Subcutaneous abdominal adipose tissue (tissue), 5 donors: ENCODE data around the gene SETDB1.
A peak's percentile ranks its signal among the peaks of the same experiment; 100 is the strongest.

Experiments used
- H3K27ac ChIP-seq: one replicate; pipeline ENCODE4 v1.7.0; 2013; ENCODE audit warnings: low read depth, mild to moderate bottlenecking, inconsistent platforms, low read length, moderate library complexity
- H3K27me3 ChIP-seq, 5 donors: one replicate each; pipeline ENCODE4 v1.7.0; 2013; ENCODE audit warnings: low read length in 5 of 5, inconsistent platforms in 1 of 5; ENCODE audit not compliant: control insufficient read depth in 5 of 5, insufficient read depth in 4 of 5
- H3K36me3 ChIP-seq, 5 donors: one replicate each; pipeline ENCODE4 v1.7.0; 2013; ENCODE audit warnings: low read length in 5 of 5; ENCODE audit not compliant: control insufficient read depth in 5 of 5, insufficient read depth in 5 of 5
- H3K4me1 ChIP-seq, 5 donors: one replicate each; pipeline ENCODE4 v1.7.0; 2013; ENCODE audit warnings: low read length in 5 of 5, mild to moderate bottlenecking in 3 of 5, moderate library complexity in 1 of 5; ENCODE audit not compliant: control insufficient read depth in 5 of 5, insufficient read depth in 5 of 5
- H3K4me3 ChIP-seq, 5 donors: one replicate each; pipeline ENCODE4 v1.7.0; 2013; ENCODE audit warnings: low read length in 5 of 5, low read depth in 1 of 5
- H3K9ac ChIP-seq, 5 donors: one replicate each; pipeline ENCODE4 v1.7.0; 2013; ENCODE audit warnings: low read length in 5 of 5, mild to moderate bottlenecking in 4 of 5, moderate library complexity in 3 of 5
- H3K9me3 ChIP-seq, 5 donors: one replicate each; pipeline ENCODE4 v1.7.0; 2013; ENCODE audit warnings: low read length in 5 of 5; ENCODE audit not compliant: control insufficient read depth in 5 of 5
- donor health status: healthy.
- donor health status: healthy.
- donor health status: healthy.
- donor health status: healthy.
- donor health status: healthy.

Gene SETDB1

DNA sequence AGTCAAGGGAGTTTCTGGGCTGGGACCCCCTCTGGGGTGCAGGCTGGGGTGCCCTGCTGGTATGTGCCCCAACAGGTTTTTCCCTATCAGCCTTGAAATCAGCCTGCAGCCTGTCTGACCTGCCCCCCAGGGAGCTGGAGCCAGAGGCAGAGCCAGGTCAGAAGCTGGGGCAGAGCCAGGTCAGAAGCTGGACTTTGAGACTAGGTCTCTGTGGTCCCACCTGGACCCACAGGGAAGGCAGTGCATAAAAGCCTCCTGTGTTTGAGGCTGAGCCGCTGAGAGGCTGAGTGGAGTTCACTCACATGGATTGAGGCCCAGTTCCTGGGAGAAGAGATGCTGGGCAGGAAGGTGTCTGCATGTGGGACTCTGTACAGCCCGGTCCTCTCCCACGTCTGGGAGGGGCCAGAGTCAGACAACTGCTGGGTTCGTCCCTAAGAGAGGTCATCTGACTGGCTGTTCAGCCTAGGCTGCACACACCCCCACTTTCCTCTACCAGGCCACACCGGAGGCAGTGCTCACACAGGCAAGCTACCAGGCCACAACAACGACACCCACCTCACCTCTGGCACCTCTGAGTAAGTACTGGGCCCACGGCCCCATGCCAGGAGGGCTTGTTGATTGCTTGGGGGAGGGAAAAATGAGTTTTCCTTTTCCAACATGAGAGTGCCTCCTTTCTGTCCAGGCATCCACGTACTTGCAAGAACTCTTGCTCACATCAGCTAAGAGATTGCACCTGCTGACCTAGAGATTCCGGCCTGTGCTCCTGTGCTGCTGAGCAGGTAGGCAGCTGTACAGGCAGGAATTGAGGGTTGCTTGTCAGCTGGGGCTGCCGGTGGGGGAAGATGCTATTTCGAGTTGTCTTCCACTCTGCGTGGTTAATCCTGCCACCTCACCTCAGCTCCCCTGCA, 55.9 kb downstream of the SETDB1 start, which contains the start of gene ANXA9:
TSS of gene ANXA9 (plus strand) at position 488 of the 908 bp plus-strand sequence. CDS start 814 bp downstream, outside the sequence.
- Histone ChIP-seq H3K4me3 (no peak within 1 kb of the TSS), H3K9ac (peak within 1 kb of the TSS in 1 of 5 donors; percentile 29), H3K27ac (no peak within 1 kb of the TSS), H3K36me3 (no peaks in the 10 kb centered on the region), H3K4me1 (peaks cover 1 to 26% (median 15%) of the 10 kb centered on the region in 5 donors), H3K9me3 (no peaks in the 10 kb centered on the region), H3K27me3 (no peaks in the 10 kb centered on the region)

DNA sequence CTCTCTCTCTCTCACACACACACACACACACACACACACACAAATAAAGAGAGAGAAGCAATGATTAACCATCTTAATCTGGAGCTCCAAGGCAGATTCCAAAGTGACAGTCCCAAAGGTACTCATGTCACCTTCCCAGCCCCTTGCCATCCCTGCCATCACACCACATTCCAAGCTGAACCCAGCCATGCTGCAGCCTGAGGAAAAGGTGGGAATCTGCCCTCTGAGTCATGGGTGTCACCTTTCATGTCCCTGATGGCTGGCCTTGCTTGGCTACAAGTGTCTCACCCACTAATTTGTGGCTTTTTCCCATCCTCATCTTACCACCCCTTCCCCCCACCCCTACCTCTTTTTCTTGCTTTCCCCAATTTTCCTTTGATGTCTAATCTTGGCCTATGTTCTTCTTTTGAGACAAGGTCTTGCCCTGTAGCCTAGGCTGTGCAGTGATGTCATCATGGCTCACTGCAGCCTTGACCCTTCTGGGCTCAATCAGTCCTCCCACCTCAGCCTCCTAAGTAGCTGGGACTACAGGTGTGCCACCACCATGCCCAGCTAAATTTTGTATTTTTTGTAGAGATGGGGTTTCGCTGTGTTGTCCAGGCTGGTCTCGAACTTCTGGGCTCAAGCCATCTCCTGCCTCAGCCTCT, 59.1 kb downstream of the SETDB1 start:
- Histone ChIP-seq H3K27me3 (no peaks in the 10 kb centered on the region), H3K9me3 (no peaks in the 10 kb centered on the region), H3K4me3 (no peak overlapping the region), H3K4me1 (no peaks in the 10 kb centered on the region), H3K27ac (no peak overlapping the region), H3K9ac (no peak overlapping the region), H3K36me3 (no peaks in the 10 kb centered on the region)

DNA sequence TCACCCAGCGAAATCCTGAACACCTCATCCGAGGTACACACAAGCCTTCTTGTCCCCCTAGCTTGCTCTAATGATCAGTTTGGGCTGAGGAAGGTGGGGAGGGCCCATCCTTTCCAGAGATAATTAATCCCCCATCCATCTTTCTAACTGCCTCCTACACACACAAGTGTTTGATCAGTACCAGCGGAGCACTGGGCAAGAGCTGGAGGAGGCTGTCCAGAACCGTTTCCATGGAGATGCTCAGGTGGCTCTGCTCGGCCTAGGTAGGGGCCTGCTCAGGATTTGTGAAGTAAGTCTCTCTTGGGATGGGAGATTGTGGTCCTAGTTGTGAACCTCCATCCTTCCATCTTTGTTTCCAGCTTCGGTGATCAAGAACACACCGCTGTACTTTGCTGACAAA, 61.8 kb downstream of the SETDB1 start:
- Histone ChIP-seq H3K27me3 (no peaks in the 10 kb centered on the region), H3K4me3 (no peak overlapping the region), H3K36me3 (no peaks in the 10 kb centered on the region), H3K27ac (no peak overlapping the region), H3K9me3 (no peaks in the 10 kb centered on the region), H3K9ac (no peak overlapping the region), H3K4me1 (no peaks in the 10 kb centered on the region)

DNA sequence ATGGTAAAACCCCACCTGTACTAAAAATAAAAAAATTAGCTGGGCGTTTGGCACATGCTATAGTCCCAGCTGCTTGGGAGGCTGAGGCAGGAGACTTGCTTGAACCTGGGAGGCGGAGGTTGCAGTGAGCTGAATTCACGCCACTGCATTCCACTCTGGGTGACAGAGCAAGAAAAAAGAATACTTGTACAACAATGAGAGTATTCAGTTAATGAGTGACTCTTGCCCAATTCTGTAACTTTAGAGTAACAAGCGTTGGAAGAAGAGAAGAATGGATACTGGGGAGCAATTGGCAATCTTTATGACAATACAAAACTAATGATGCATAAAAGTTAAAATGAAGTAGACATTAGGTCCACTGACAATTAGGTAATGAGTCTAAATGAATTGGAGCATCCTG, 66.5 kb downstream of the SETDB1 start:
- no peak overlapping the region for H3K27ac ChIP-seq

DNA sequence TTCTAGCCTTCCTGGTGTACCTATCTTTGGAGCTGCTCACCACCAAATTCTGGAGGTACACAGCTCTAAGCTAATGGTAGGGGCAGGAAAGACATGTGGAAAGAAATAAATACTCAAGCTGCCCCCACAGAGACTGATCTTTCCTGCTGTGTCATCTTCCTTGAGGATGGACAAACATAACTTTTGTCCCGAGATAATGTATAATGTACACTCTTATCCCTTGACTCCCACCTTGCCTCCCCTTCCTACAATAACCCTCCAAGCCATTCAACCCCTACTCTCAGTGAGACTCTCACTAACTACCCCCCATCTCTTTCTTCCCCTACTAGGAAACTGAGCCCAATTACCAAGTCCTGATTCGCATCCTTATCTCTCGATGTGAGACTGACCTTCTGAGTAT, 68.1 kb downstream of the SETDB1 start:
- Histone ChIP-seq H3K4me1 (peaks cover 5 to 11% (median 6%) of the 10 kb centered on the region in 5 donors), H3K27ac (no peak overlapping the region), H3K36me3 (peaks cover 0 to 26% (median 24%) of the 10 kb centered on the region in 5 donors), H3K9ac (no peak overlapping the region), H3K4me3 (no peak overlapping the region), H3K27me3 (no peaks in the 10 kb centered on the region), H3K9me3 (no peaks in the 10 kb centered on the region)

More for the DNA sequence above, 66.5 kb downstream of the SETDB1 start:
- Histone ChIP-seq H3K4me1 (peaks cover 5 to 11% (median 6%) of the 10 kb centered on the region in 5 donors), H3K9ac (no peak overlapping the region), H3K27me3 (no peaks in the 10 kb centered on the region), H3K4me3 (no peak overlapping the region), H3K36me3 (peaks cover 0 to 10% (median 9%) of the 10 kb centered on the region in 5 donors), H3K9me3 (no peaks in the 10 kb centered on the region)

DNA sequence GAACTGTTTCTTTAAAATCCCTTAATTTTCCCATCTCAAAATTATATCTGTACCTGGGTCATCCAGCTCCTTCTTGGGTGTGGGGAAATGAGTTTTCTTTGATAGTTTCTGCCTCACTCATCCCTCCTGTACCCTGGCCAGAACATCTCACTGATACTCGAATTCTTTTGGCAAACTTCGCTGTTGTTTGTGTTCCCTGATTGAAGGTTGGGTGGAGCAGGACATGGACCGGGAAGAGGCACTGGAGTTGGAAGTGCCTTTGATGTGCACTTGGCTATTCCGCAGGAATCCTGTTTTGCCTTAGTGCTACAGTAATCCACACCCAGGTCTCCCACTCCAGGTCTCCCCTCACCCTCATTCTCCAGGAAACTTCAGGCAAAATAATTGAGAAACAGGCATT, 69.3 kb downstream of the SETDB1 start:
- Histone ChIP-seq H3K4me1 (peaks cover 5 to 11% (median 6%) of the 10 kb centered on the region in 5 donors), H3K36me3 (peaks cover 0 to 37% (median 31%) of the 10 kb centered on the region in 5 donors), H3K9me3 (no peaks in the 10 kb centered on the region), H3K27me3 (no peaks in the 10 kb centered on the region), H3K9ac (peak overlapping the region in 2 of 5 donors; percentile 4 to 48), H3K4me3 (peak overlapping the region in 4 of 5 donors; percentile 13 to 50 (median 36)), H3K27ac (peak overlapping the region; percentile 48)

DNA sequence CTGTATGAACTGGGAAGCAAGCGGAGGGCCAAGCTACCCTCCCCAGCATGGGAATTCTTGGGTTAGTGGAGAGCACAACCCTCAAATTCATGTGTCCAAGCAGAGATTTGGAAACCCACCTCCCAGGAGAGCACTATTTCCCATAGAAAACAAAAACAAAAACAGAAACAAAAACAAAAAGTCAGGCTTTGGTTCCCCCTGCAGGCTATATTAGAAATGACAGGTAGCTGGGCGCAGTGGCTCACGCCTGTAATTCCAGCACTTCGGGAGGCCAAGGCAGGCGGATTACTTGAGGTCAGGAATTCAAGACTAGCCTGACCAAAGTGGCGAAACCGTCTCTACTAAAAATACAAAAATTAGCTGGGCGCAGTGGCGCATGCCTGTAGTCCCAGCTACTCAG, 69.7 kb downstream of the SETDB1 start:
- Histone ChIP-seq H3K9ac (peak overlapping the region in 2 of 5 donors; percentile 4 to 48), H3K27ac (peak overlapping the region; percentile 48)

DNA sequence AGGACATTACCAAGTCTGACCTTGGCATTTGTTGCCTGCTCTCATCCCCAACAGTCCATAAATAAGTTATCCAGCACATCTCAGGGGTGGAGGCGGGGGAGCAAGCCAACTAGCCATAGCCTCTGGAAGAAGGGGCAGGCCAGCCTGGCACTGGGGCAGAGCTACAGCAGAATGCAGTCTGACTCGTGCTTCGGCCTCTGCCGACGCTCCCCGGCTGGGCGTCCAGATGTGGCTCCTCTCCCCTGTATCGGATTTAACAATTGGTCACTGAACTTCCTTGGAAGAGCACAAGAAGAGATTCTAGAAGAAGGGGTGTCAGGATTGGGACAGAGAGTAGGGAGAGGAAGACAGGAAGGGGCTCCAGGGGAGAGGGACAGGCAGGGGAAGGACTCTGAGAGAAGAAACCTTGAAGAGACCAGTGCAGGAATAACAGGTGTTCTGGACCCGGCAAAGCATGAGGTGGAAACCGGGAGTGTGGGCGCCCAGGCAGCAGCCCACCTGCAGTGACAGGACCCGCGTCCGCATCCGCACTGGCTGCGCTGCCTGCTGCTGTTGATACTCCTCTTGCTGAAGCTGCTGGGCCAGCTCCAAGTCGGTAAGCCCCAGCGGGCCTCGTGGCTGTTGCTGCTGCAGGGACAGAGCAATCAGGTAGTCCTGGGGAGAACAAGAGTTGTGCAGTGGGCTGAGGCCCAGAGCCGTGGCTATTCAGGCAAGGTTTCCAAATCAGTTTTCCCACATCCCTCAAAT, 71.1 kb downstream of the SETDB1 start:
- H3K36me3 ChIP-seq = peaks cover 0 to 52% (median 42%) of the 10 kb centered on the region in 5 donors
- H3K9me3 ChIP-seq = no peaks in the 10 kb centered on the region
- peaks cover 5 to 14% (median 7%) of the 10 kb centered on the region in 5 donors for H3K4me1 ChIP-seq
- H3K4me3 ChIP-seq = no peak overlapping the region
- H3K27ac ChIP-seq = no peak overlapping the region
- no peaks in the 10 kb centered on the region for H3K27me3 ChIP-seq
- no peak overlapping the region for H3K9ac ChIP-seq

More for the DNA sequence above, 69.7 kb downstream of the SETDB1 start:
- Histone ChIP-seq H3K4me3 (peak overlapping the region in 4 of 5 donors; percentile 13 to 50 (median 36)), H3K36me3 (peaks cover 0 to 38% (median 31%) of the 10 kb centered on the region in 5 donors), H3K4me1 (peaks cover 5 to 11% (median 6%) of the 10 kb centered on the region in 5 donors), H3K27me3 (no peaks in the 10 kb centered on the region), H3K9me3 (no peaks in the 10 kb centered on the region)

DNA sequence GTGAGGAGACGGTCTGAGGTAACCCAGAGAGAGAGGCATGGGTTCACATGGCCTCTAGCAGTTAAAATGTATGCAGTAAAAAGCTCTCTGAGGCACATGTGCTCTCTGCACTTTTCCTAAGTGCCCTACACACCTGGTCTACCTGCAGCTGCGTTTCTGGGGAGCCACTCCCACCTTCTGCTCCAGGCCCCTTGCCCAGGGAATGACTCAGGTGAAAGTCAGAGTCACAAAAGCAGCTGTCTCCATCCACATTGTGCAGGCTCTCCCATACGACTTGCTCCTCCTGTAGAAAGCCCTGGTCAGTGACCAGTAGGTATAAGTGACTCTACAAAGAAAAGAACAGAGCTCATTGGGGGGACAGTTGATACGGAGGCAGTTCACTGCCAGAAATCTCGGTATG, 71.8 kb downstream of the SETDB1 start:
- H3K4me3 ChIP-seq = no peak overlapping the region
- no peaks in the 10 kb centered on the region for H3K9me3 ChIP-seq
- H3K27me3 ChIP-seq = no peaks in the 10 kb centered on the region
- H3K4me1 ChIP-seq = peaks cover 5 to 21% (median 13%) of the 10 kb centered on the region in 5 donors
- H3K9ac ChIP-seq = no peak overlapping the region
- peaks cover 0 to 57% (median 42%) of the 10 kb centered on the region in 5 donors for H3K36me3 ChIP-seq
- no peak overlapping the region for H3K27ac ChIP-seq
